IMR-90 (cell line): ENCODE results near the gene CXCL6.

Experiments
- CTCF ChIP-seq: conservative IDR thresholded peaks from 2 replicates; pipeline ENCODE4 v1.5.1; 2012; ENCODE audit warnings: mild to moderate bottlenecking, low read depth, low read length, improper control_type of control experiment
- FOS ChIP-seq: fragments of 150-350 bp; IDR thresholded peaks from 2 replicates; pipeline ENCODE4 v1.6.1; 2016; ENCODE audit warnings: low read depth, low read length
- MXI1 ChIP-seq: IDR thresholded peaks from 2 replicates; pipeline ENCODE4 v1.6.1; 2012; ENCODE audit warnings: low read depth, mild to moderate bottlenecking, low read length, moderate library complexity, borderline replicate concordance
- POLR2A ChIP-seq: IDR thresholded peaks from 2 replicates; pipeline ENCODE4 v1.6.1; 2012; ENCODE audit warnings: mild to moderate bottlenecking, low read depth, low read length
- RAD21 ChIP-seq: IDR thresholded peaks from 2 replicates; pipeline ENCODE4 v1.6.1; 2012; ENCODE audit warnings: low read length, improper control_type of control experiment

- TF ChIP-seq RAD21 (no peak), CTCF (no peak), MXI1 (no peak), POLR2A (no peak), FOS (no peak)
Measured at GRCh38 chr4:73875401-73875800, 38.9 kb downstream of the CXCL6 start.
